ENCODE results near the gene UMPS. TPM values are rescaled to one million over a fixed set of nuclear protein-coding genes. Genes with fewer than 3 reads are reported as not detected.

The UMPS gene
- total RNA-seq, 4 donors from 2014 or later, result 20.7 to 37.2 (median 28.2) TPM

DNA sequence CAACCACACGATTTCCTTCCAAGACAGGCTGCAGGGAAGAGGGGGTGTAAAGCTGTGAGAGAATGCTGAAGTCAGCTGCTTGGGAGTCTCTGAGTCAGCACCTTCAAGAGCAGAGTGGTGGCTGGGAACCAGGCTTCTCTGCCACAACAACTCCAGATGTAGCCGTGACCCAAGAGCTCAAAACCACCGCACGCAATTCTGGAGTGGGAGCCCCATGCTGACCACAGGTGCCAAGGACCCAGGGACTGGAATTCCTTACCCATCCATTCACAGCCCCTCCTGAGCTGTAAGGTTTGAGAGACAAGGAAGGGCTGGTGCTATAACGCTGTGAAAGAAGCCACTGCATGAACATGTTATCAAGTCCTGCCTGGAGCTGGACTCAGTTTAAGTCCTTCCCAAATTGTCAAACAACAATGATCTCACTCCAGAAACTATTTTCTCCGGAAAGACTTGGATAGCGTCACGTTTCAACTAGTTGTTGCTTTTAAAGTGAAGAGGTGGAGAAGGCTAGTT, 61.4 kb downstream of the UMPS start:
- DNase-seq (ENCODE audit: low spot score) (no peak), ATAC-seq (ENCODE audit: low FRiP score) (no peak)
- TF ChIP-seq CTCF (IDR thresholded peaks at IDR 0.05), result no peak

DNA sequence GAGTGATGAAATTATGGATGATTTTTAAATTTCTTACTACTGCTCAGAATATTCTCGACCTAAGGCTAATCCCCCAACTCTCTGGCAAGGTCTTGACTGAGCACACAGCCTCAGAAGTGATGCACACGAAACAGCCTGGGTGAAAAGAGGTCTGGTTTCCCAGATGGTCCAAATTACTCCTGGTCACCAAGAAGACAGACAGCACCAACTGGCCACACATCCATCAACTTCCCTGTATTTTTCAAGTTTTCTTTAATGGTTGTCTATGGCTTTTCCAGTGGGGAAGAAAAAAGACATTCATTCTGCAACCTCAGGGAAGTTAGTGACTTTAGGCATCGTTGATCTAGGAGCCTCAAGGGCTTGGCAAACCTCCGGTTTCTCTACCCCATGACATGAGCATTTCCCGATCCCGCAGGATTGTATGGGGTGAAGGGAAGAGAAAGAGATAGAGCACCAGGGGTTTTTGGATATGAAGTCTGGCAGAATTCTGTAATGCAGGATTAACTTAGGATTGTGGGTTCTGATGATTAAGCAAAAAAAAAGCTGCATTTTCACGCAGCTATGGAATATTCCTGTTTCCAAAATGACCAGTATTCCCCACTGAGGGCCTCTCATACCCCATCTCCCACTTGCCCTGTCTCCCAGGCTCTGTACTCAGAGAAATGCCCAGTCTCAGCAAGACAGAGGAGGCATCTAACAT, 62.2 kb downstream of the UMPS start:
- no peak for TF ChIP-seq CTCF (IDR thresholded peaks at IDR 0.05)
- ATAC-seq (ENCODE audit: low FRiP score), result no peak
- DNase-seq (ENCODE audit: low spot score), result no peak

GRCh38 chr3:124793054-124793739, 62.9 kb downstream of the UMPS start:
- no peak for TF ChIP-seq CTCF (IDR thresholded peaks at IDR 0.05)
- ATAC-seq (ENCODE audit: low FRiP score) (no peak), DNase-seq (ENCODE audit: low spot score) (no peak)

GRCh38 chr3:124796477-124796876, 66.2 kb downstream of the UMPS start:
- TF ChIP-seq CTCF (IDR thresholded peaks at IDR 0.05), result no peak
- ATAC-seq (ENCODE audit: low FRiP score) (no peak), DNase-seq (ENCODE audit: low spot score) (no peak)

DNA sequence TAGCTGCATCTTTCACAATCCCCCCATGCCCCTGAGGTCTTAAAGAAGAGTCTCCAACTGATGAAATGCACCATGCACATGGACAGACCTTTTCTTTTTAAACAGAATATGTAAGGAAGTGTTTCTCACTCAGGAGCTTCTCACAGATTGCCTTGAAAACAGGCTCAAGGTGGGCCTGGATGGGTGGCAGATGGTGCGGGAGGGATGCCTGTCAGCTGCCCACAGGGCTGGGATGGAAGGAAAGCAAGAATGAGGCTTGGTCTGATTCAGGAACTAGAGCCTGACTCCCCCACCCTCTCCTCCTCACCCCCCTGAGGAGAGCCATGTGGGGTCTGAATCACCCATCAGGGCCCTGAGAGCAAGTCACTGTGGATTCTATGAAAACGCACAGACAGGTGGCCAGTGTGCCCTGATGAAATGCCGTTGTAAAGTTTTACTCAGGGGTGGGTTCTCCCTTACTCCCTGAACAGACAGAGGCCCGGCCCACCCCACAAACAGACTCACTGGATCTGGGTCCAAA, 67.2 kb downstream of the UMPS start:
- no peak for TF ChIP-seq CTCF (IDR thresholded peaks at IDR 0.05)
- DNase-seq (ENCODE audit: low spot score) (no peak), ATAC-seq (ENCODE audit: low FRiP score) (no peak)

Small RNAs within 50 kb of the gene (small RNA-seq; reads per million reads assigned to genes)
- gene MIR544B, result not detected

Other genes with a start within 250 kb of the UMPS start
- 100 to 1,000 TPM; 155 to 452 (median 234) TPM for gene ITGB5, start 156.9 kb downstream of the UMPS start, total RNA-seq
- gene MUC13, start 204.3 kb downstream of the UMPS start, total RNA-seq, result not detected

Data from omental fat pad (tissue), 4 donors.